ENCODE data around the gene TRABD2A. TPM values are rescaled to one million over a fixed set of nuclear protein-coding genes. Genes with fewer than 3 reads are reported as not detected.

Gene TRABD2A
- total RNA-seq, 4 donors from 2014 or later: 2.4 to 16.8 (median 8.5) TPM

GRCh38 chr2:84891355-84892010, 10.6 kb upstream of the TRABD2A start:
- TF ChIP-seq CTCF (IDR thresholded peaks at IDR 0.05; ENCODE audit: low read depth): no peak

GRCh38 chr2:84889332-84889731, 8.4 kb upstream of the TRABD2A start:
- TF ChIP-seq CTCF (IDR thresholded peaks at IDR 0.05; ENCODE audit: low read depth): no peak

GRCh38 chr2:84888401-84889276, 7.8 kb upstream of the TRABD2A start:
- TF ChIP-seq CTCF (IDR thresholded peaks at IDR 0.05; ENCODE audit: low read depth): no peak

GRCh38 chr2:84886791-84887190, 5.9 kb upstream of the TRABD2A start:
- no peak for TF ChIP-seq CTCF (IDR thresholded peaks at IDR 0.05; ENCODE audit: low read depth)

- no peak for TF ChIP-seq CTCF (IDR thresholded peaks at IDR 0.05; ENCODE audit: low read depth)
Observed at GRCh38 chr2:84885111-84885510, 4.2 kb upstream of the TRABD2A start.

- TF ChIP-seq CTCF (IDR thresholded peaks at IDR 0.05; ENCODE audit: low read depth): no peak
Observed at GRCh38 chr2:84884449-84884848, 3.6 kb upstream of the TRABD2A start.

GRCh38 chr2:84882775-84883550, 2.1 kb upstream of the TRABD2A start:
- no peak for TF ChIP-seq CTCF (IDR thresholded peaks at IDR 0.05; ENCODE audit: low read depth)
